Natural killer cell (primary cell): Measurements from ENCODE around the gene HDLBP. TPM values are rescaled to one million over a fixed set of nuclear protein-coding genes. Genes with fewer than 3 reads are reported as not detected.
A peak's percentile ranks its signal among the peaks of the same experiment; 100 is the strongest.

ENCODE experiments used
- ATAC-seq, 3 donors: fragments of 150-1000 bp in 2 of 3; fragments of 200-7000 bp in 1 of 3; cut with Tn5 transposase; 1 replicate in 1 of 3; 2 replicates in 2 of 3; pipeline ENCODE4 v1.10.0; 2021; ENCODE audit warnings: mild to moderate bottlenecking in 2 of 3, moderate library complexity in 2 of 3
- DNase-seq, 2 donors: peaks; one replicate each; pipeline versions ENCODE4 v3.0.0 to v3.0.0-alpha.2; 2013 to 2021; ENCODE audit warnings: mixed read lengths in 1 of 2
- H3K27ac ChIP-seq: one replicate; pipeline ENCODE4 v1.5.1; 2013; ENCODE audit warnings: mild to moderate bottlenecking, low read length
- H3K27me3 ChIP-seq: one replicate; pipeline ENCODE4 v1.6.1; 2013; ENCODE audit warnings: low read length; ENCODE audit not compliant: control insufficient read depth, insufficient read depth
- H3K36me3 ChIP-seq: one replicate; pipeline ENCODE4 v1.6.1; 2013; ENCODE audit warnings: low read length; ENCODE audit not compliant: control insufficient read depth, insufficient read depth
- H3K4me1 ChIP-seq: one replicate; pipeline ENCODE4 v1.6.1; 2013; ENCODE audit warnings: low read length; ENCODE audit not compliant: control insufficient read depth, insufficient read depth
- H3K4me3 ChIP-seq: one replicate; pipeline ENCODE4 v1.5.1; 2013; ENCODE audit warnings: low read length
- H3K9me3 ChIP-seq: one replicate; pipeline ENCODE4 v1.6.1; 2013; ENCODE audit warnings: low read length; ENCODE audit not compliant: control insufficient read depth, insufficient read depth
- H3K27ac Mint-ChIP-seq, 2 donors: one replicate each; pipeline ENCODE4 v1.8.0; 2022; ENCODE audit warnings: mild to moderate bottlenecking in 2 of 2, mixed read lengths in 2 of 2, moderate library complexity in 1 of 2
- H3K27me3 Mint-ChIP-seq, 2 donors: one replicate each; pipeline ENCODE4 v1.8.0; 2022; ENCODE audit warnings: low read depth in 2 of 2, mixed read lengths in 2 of 2
- H3K36me3 Mint-ChIP-seq: one replicate; pipeline ENCODE4 v1.8.0; 2022; ENCODE audit warnings: mixed read lengths
- H3K4me1 Mint-ChIP-seq, 2 donors: one replicate each; pipeline ENCODE4 v1.8.0; 2022; ENCODE audit warnings: mixed read lengths in 2 of 2
- H3K4me3 Mint-ChIP-seq: one replicate; pipeline ENCODE4 v1.8.0; 2022; ENCODE audit warnings: mild to moderate bottlenecking, moderate library complexity, mixed read lengths
- H3K9me3 Mint-ChIP-seq, 2 donors: one replicate each; pipeline ENCODE4 v1.8.0; 2022; ENCODE audit warnings: mixed read lengths in 2 of 2
- CTCF ChIP-seq: fragments of 200-600 bp; IDR thresholded peaks from one replicate; pipeline ENCODE4 v1.8.0; 2022; ENCODE audit warnings: antibody characterized with exemption
- WGBS: methylation state at CpG from one replicate; pipeline ENCODE4 v1.1.7; 2013; ENCODE audit warnings: missing lambda C conversion rate; ENCODE audit not compliant: insufficient coverage; 5-methylcytosine and 5-hydroxymethylcytosine counted together
- intact Hi-C: fragments of 100-400 bp; cut with micrococcal nuclease; formaldehyde crosslinking; loops from one replicate; pipeline ENCODE4 v1.14.2; 2022
- total RNA-seq, 4 donors: library from RNA; stranded (reverse); fragments of 120-200 nt in 1 of 4; gene quantifications; one replicate each; pipeline versions ENCODE4 v1.2.3 to v1.2.4, GENCODE V29; 2013 to 2022

The HDLBP gene
- total RNA-seq, 3 donors from 2014 or later (not counting 1 experiment from before 2014, with no cell fraction given), result 170 to 200 (median 177) TPM

DNA sequence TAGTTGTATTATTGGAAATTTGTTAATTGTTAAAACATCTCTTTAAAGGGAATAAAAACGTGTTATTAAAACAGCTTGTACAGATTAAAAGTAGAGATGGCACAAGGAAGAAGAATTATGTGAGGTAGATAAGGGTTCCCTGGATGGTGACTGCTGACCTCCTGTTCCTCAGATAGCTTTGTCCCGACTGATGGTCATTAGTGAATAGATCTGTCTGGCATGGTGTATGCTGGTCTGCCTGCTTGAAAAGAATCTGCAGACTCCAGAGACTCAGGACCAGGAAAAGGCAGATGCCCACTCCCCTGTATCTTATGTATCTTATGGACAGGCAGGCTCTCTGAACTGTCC is 35.0 kb upstream of the HDLBP start:
- DNase-seq (no peak), ATAC-seq (no peak)
- Mint-ChIP-seq H3K27me3 (no peaks in the 10 kb centered on the region), H3K4me3 (no peak overlapping the region), H3K9me3 (no peaks in the 10 kb centered on the region), H3K4me1 (peaks cover 0 to 4% of the 10 kb centered on the region in 2 donors), H3K36me3 (peaks cover 19% of the 10 kb centered on the region), H3K27ac (peak overlapping the region in 1 of 2 donors; percentile 23)
- Histone ChIP-seq H3K36me3 (peaks cover 72% of the 10 kb centered on the region), H3K27me3 (no peaks in the 10 kb centered on the region), H3K9me3 (no peaks in the 10 kb centered on the region), H3K4me1 (peaks cover 4% of the 10 kb centered on the region), H3K27ac (no peak overlapping the region), H3K4me3 (no peak overlapping the region)
- no peak for TF ChIP-seq CTCF
- WGBS, result 91% methylated on average over 2 of the region's 2 CpGs
- intact Hi-C loops, result loop anchor here (10.0 kb wide), 1 partner anchor 534 kb away; no protein-coding TSS in a partner anchor

- H3K9me3 Mint-ChIP-seq, result no peaks in the 10 kb centered on the region
- DNase-seq (no peak), ATAC-seq (no peak)
- H3K4me1 Mint-ChIP-seq, result peaks cover 0 to 4% of the 10 kb centered on the region in 2 donors
- Histone ChIP-seq H3K4me1 (no peaks in the 10 kb centered on the region), H3K27ac (no peak overlapping the region), H3K36me3 (peaks cover 77% of the 10 kb centered on the region), H3K9me3 (no peaks in the 10 kb centered on the region), H3K4me3 (no peak overlapping the region), H3K27me3 (no peaks in the 10 kb centered on the region)
- 95% methylated on average over 8 of the region's 8 CpGs for WGBS
- intact Hi-C loops, result loop anchor here (10.0 kb wide), 1 partner anchor 535 kb away; no protein-coding TSS in a partner anchor
- H3K27ac Mint-ChIP-seq, result no peak overlapping the region
- H3K4me3 Mint-ChIP-seq, result no peak overlapping the region
- TF ChIP-seq CTCF, result no peak
- peaks cover 19% of the 10 kb centered on the region for H3K36me3 Mint-ChIP-seq
- H3K27me3 Mint-ChIP-seq, result no peaks in the 10 kb centered on the region
Observed at GRCh38 chr2:241349941-241350340, 34.5 kb upstream of the HDLBP start.

DNA sequence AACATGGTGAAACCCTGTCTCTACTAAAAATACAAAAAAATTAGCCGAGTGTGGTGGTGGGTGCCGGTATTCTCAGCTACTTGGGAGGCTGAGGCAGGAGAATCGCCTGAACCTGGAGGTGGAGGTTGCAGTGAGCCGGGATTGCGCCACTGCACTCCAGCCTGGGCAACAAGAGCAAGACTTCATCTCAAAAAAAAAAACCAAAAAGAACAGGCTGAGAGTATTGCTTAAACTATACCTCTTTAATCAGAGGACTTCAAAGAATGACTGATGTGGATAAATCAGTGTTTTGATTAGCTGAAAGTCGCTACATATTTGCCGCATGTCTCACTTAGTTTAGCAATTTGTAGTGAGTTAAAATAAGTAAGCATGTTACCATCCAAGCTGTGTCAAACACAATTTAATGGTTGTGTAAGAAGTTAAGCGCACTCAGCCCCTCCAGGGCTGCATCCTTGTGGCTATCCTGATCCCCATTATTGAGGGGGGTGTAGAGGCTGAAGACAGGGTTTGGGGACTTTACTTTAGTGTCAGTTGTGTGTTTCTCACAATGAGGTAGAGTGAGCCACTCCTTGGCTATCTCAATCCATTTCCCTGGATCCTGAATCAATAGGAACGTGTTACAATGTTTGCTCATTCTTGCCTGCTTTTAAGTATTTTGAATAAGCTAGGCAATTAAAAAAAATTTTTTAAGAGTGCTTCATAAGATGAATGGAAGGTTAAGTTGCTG is 29.6 kb upstream of the HDLBP start:
- H3K4me1 Mint-ChIP-seq, result peaks cover 8 to 15% of the 10 kb centered on the region in 2 donors
- 98% methylated on average over 9 of the region's 9 CpGs for WGBS
- no peak for TF ChIP-seq CTCF
- no peaks in the 10 kb centered on the region for H3K27me3 Mint-ChIP-seq
- no peaks in the 10 kb centered on the region for H3K9me3 Mint-ChIP-seq
- Histone ChIP-seq H3K4me3 (no peak overlapping the region), H3K36me3 (peaks cover 74% of the 10 kb centered on the region), H3K27ac (no peak overlapping the region), H3K27me3 (no peaks in the 10 kb centered on the region), H3K9me3 (no peaks in the 10 kb centered on the region), H3K4me1 (no peaks in the 10 kb centered on the region)
- intact Hi-C loops, result no loop called here
- H3K4me3 Mint-ChIP-seq, result no peak overlapping the region
- ATAC-seq (no peak), DNase-seq (no peak)
- no peak overlapping the region for H3K27ac Mint-ChIP-seq
- H3K36me3 Mint-ChIP-seq, result peaks cover 19% of the 10 kb centered on the region
